ENCODE measurements around the gene ACD.

ACD gene

GRCh38 chr16:67668495-67669157, 8.6 kb upstream of the ACD start:
- no peaks in the 10 kb centered on the region for H4K20me1 ChIP-seq (ENCODE audit: insufficient read depth, low read length)
- H3K4me3 ChIP-seq (ENCODE audit: low read length): peak overlapping the region; percentile 92
- peak overlapping the region; percentile 53 for H3K9ac ChIP-seq (ENCODE audit: low read length)
- H3K4me2 ChIP-seq (ENCODE audit: low read length): peak overlapping the region; percentile 99
- no peak overlapping the region for H2AFZ ChIP-seq (ENCODE audit: low read depth, low read length)
- H3K79me2 ChIP-seq (ENCODE audit: low read length): no peaks in the 10 kb centered on the region
- H3K4me1 ChIP-seq (ENCODE audit: low read length): peaks cover 49% of the 10 kb centered on the region
- H3K9me3 ChIP-seq (ENCODE audit: insufficient read depth, low read length): no peaks in the 10 kb centered on the region
- TF ChIP-seq EZH2phosphoT487 (IDR thresholded peaks at IDR 0.05; ENCODE audit: low read depth) (no peak), CTCF (IDR thresholded peaks at IDR 0.05; ENCODE audit: low read depth, low read length) (peak; percentile 45)
- H3K27ac ChIP-seq (ENCODE audit: low read length): peak overlapping the region; percentile 85
- H3K36me3 ChIP-seq (replicated peaks; ENCODE audit: low read depth, low read length): no peaks in the 10 kb centered on the region
- no peaks in the 10 kb centered on the region for H3K27me3 ChIP-seq (ENCODE audit: low read depth, low read length)

- H3K36me3 ChIP-seq (replicated peaks; ENCODE audit: low read depth, low read length): no peaks in the 10 kb centered on the region
- H3K4me1 ChIP-seq (ENCODE audit: low read length): peaks cover 43% of the 10 kb centered on the region
- peak overlapping the region; percentile 92 for H3K4me3 ChIP-seq (ENCODE audit: low read length)
- peak overlapping the region; percentile 99 for H3K4me2 ChIP-seq (ENCODE audit: low read length)
- no peaks in the 10 kb centered on the region for H4K20me1 ChIP-seq (ENCODE audit: insufficient read depth, low read length)
- no peaks in the 10 kb centered on the region for H3K27me3 ChIP-seq (ENCODE audit: low read depth, low read length)
- no peak overlapping the region for H2AFZ ChIP-seq (ENCODE audit: low read depth, low read length)
- peak overlapping the region; percentile 85 for H3K27ac ChIP-seq (ENCODE audit: low read length)
- H3K79me2 ChIP-seq (ENCODE audit: low read length): no peaks in the 10 kb centered on the region
- peak overlapping the region; percentile 94 for H3K9ac ChIP-seq (ENCODE audit: low read length)
- no peaks in the 10 kb centered on the region for H3K9me3 ChIP-seq (ENCODE audit: insufficient read depth, low read length)
- TF ChIP-seq CTCF (IDR thresholded peaks at IDR 0.05; ENCODE audit: low read depth, low read length) (peak; percentile 76), EZH2phosphoT487 (IDR thresholded peaks at IDR 0.05; ENCODE audit: low read depth) (no peak)
Observed at GRCh38 chr16:67667817-67668494, 7.9 kb upstream of the ACD start.

- H3K4me3 ChIP-seq (ENCODE audit: low read length): peak overlapping the region; percentile 92
- H3K9ac ChIP-seq (ENCODE audit: low read length): peak overlapping the region; percentile 94
- no peaks in the 10 kb centered on the region for H3K36me3 ChIP-seq (replicated peaks; ENCODE audit: low read depth, low read length)
- TF ChIP-seq CTCF (IDR thresholded peaks at IDR 0.05; ENCODE audit: low read depth, low read length) (no peak), EZH2phosphoT487 (IDR thresholded peaks at IDR 0.05; ENCODE audit: low read depth) (no peak)
- peak overlapping the region; percentile 85 for H3K27ac ChIP-seq (ENCODE audit: low read length)
- H4K20me1 ChIP-seq (ENCODE audit: insufficient read depth, low read length): no peaks in the 10 kb centered on the region
- peak overlapping the region; percentile 99 for H3K4me2 ChIP-seq (ENCODE audit: low read length)
- H3K9me3 ChIP-seq (ENCODE audit: insufficient read depth, low read length): no peaks in the 10 kb centered on the region
- no peaks in the 10 kb centered on the region for H3K79me2 ChIP-seq (ENCODE audit: low read length)
- no peaks in the 10 kb centered on the region for H3K27me3 ChIP-seq (ENCODE audit: low read depth, low read length)
- peaks cover 38% of the 10 kb centered on the region for H3K4me1 ChIP-seq (ENCODE audit: low read length)
- 0 out of 2 replicates have a peak overlapping the region, but pooled peaks have one; percentile 80 for H2AFZ ChIP-seq (ENCODE audit: low read depth, low read length)
Observed at GRCh38 chr16:67667453-67667816, 7.4 kb upstream of the ACD start.
